ENCODE measurements around the gene HAUS3.
"Not testable (repeated sequence)": the region's sequence is repeated elsewhere in the genome, so short reads cannot be mapped to it uniquely, and the experiment has no call there.

HAUS3 gene

DNA sequence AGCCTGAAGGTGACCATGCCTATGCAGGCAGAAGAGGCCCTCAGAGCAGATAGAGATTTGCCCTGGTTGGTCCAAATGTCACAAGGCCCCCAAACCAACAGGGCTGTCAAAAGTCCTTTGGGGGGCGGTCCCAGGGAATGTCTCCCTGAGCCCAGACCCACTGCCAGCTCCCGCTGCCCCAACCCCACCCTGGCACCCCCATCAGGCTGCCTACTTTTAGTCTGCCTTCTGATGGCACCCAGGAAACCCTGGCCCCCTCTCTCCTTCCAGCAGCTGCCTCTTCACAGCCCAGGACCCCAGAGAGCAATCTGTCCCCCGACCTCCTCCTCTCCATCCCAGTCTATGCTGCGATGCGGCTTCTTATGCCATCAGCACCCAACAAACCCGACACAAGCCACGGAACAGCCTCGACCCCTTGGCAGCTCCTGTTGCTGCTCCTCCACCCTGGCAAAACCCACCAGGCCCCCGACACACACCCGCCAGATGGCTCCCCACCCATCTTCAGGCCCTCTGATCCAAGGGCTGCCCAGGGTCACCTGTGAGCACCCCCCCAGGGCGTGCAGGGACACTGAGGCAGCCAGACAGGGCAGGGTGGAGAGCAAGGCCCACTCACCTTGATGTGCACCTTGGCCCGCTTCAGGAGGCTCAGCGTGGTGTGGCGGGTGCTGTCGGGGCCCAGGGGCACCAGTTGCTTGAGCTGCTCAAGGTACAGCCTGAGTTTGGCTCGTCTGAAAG lies 10.0 kb upstream of the HAUS3 start:
- DNase-seq (ENCODE audit: low read depth): no peak

GRCh38 chr4:2251073-2251794 lies 9.3 kb upstream of the HAUS3 start:
- no peak for DNase-seq (ENCODE audit: low read depth)

GRCh38 chr4:2250357-2251072 lies 8.6 kb upstream of the HAUS3 start:
- DNase-seq (ENCODE audit: low read depth): no peak

- DNase-seq (ENCODE audit: low read depth): no peak
Measured at GRCh38 chr4:2249526-2250356, 7.8 kb upstream of the HAUS3 start.

GRCh38 chr4:2248821-2249261 lies 6.9 kb upstream of the HAUS3 start:
- DNase-seq (ENCODE audit: low read depth): no peak

DNA sequence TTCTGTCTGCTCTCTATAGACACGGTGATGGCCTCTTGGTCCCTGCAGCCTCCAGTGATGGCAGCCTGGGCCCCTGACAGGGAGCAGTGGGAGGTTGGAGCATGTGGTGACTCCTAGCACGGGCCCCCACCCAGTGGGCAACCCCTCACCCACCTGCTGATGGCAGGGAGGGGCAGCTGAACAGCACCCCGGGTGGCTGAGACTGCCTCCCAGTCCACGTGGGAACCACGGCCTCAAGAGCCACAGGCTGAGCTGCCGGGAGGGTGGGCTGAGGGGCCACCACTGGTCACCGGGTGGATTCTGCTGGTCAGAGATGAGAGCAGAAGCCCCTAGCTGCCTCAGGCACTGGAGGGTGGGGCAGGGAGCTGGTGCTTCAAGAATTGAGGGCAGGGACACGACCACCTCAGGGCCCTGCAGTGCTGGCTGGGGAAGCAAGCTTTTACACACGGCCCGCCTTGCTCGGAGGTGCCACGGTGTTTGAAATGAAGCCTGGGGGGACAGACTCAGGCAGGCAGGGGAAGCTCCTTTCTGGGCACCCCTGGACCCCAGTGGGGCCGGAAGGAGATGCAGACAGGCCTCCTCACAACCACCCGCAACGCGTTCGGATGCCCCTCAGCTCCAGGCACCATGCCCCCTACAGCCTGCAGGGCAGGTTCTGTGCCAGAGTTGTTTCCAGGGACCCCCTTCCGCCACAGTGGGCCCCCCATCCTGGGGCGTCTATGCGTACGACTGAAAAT lies 6.3 kb upstream of the HAUS3 start:
- no peak for DNase-seq (ENCODE audit: low read depth)

DNA sequence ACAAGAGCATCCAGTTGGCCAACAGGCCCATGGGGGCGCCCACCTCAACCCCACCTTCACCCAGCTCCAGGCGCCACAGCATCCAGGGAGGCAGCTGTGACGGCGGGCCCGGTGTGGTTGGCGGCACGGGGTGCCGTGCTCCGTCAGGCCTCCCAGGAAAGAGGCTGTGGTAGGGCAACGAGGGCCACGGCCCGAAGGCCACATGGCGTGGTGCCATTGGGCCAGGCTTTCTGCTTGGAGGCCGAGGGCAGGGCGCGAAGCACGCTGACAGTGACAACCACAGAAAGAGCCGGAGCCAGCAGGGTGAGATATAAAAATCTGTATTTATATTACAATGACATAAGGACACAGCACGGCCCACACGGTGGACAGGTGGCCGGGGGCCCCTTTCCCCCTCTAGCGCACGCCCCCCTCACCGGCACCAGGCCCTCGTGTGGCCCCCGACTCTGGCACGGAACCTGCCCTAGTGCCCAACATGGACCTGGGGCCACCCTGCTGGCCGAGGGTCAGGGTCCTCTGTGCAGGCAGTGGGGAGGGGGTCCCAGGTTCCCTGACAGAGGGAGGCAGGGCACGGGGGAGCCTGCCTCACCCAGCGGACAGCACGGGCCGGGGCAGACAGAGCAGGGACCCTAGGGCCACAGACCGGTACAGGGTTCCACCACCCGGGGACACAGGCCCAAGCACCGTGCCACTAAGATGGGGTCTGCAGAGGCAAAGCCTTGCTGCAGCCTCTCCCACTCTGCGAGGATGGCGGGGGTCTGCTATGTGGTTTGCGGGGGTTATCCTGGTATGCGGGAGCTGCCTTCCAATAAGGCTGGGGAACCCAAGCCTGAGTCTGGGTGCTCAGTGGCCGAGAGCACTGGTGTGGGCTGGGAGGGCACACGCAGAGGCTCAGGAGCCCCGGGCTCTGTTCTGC lies 5.5 kb upstream of the HAUS3 start:
- DNase-seq (ENCODE audit: low read depth): no peak

GRCh38 chr4:2246384-2247127 lies 4.6 kb upstream of the HAUS3 start:
- no peak for DNase-seq (ENCODE audit: low read depth)

DNA sequence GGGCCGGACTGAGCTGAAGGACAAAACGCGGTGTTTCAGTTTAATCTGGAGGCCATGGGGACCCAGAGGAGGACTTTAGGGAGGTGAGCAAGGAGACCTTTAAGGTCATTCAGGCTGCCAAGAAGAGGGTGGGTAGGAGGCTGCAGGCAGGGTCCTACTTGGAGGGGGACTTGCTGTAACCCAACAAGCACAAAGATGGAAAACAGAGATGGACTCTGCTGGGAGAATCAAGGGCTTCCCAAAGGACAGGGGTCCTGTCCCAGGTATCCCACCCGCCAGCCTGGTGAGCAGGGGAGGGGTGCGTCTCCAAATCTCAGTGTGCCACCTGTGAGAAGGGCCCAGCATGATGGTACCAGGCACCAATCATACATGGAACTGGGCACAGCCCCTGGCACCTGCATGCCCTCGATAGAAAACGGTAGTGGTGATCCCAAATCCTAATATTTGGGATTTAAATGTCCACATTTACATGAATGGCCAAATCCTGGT lies 3.9 kb upstream of the HAUS3 start:
- no peak for DNase-seq (ENCODE audit: low read depth)

GRCh38 chr4:2245057-2245786 lies 3.3 kb upstream of the HAUS3 start:
- no peak for DNase-seq (ENCODE audit: low read depth)

DNA sequence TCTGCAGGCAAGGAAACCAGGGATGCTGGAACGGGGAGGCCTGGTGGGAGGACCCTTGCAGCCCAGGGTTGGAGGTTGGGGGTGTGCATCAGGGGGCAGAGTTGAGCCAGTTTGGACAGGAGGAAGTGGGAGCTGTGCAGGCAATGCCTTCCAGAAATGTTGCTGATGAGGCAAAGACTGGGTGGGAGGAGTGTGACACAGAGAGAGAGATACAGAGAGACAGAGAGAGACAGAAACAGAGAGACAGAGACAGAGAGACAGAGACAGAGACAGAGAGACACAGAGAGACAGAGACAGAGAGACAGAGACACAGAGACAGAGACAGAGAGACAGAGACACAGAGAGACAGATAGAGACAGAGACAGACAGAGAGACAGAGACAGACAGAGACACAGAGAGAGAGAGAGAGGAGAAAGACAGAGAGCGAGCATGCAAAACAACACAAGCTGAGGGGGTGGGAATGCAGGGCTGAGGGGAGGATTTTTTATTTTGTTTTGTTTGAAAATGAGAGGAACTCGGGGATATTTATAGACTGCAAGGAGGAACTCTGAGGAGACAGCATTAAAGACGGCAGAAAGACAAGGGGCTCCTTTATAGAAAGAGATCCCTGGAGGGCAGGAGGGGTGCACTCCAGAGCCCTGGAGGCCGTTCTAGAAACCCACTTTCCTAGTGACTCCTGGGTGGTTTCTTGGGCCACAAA lies 1.9 kb upstream of the HAUS3 start:
- no peak for DNase-seq (ENCODE audit: low read depth)

DNA sequence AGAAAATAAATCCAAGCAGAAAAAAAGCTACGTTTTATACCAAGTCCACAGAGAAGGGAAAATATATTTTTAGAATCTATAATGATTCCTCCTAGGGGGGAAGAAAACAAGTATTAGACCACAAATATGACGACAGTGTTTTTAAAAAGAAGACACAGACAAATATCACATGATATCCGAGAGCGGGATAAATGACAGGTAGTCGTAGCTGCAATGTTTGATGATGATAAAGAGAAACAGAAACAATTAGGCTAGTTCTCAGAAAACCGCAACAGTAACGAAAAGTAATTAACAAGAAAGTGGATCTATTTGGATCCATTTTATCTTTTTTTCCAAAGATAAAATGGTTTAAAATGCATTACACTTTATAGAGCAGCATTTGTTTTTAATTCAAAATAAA lies 918 bp downstream of the HAUS3 start:
- DNase-seq (ENCODE audit: low read depth): no peak

- no peak for DNase-seq (ENCODE audit: low read depth)
Measured at GRCh38 chr4:2236944-2237666, 4.8 kb downstream of the HAUS3 start.

- no peak for DNase-seq (ENCODE audit: low read depth)
Measured at GRCh38 chr4:2231082-2231481, 10.8 kb downstream of the HAUS3 start.

- no peak for DNase-seq (ENCODE audit: low read depth)
Measured at GRCh38 chr4:2226261-2226660, 15.7 kb downstream of the HAUS3 start.

DNA sequence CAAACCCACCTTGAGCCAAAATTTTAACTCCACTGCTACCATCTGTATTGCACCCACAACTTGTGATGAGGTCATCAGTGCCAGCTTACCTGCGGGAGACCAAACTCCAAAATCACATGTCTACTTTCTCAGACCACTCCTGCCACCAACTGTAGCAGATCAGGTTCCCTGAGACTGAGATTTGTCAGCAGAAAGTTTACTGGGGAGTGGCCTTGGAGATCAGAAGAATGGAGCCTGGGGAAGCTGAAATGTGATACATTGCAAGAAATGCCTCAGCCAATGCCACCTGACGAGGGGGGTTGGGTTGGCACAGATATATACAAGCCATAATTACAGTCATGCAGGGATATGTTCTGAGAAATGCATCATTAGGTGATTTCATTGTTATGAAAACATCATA lies 19.1 kb downstream of the HAUS3 start:
- no peak for DNase-seq (ENCODE audit: low read depth)

- DNase-seq (ENCODE audit: low read depth): not testable (repeated sequence)
Measured at GRCh38 chr4:2221378-2221777, 20.5 kb downstream of the HAUS3 start.
